ENCODE data around the gene RCSD1.

Gene RCSD1

GRCh38 chr1:167744901-167745300, 114.9 kb downstream of the RCSD1 start:
- no peak for DNase-seq (ENCODE audit: low read depth)
- H3K4me3 ChIP-seq (ENCODE audit: low read depth, low read length): no peak overlapping the region
- TF ChIP-seq CTCF (IDR thresholded peaks at IDR 0.05; ENCODE audit: control insufficient read depth, extremely low read depth, insufficient read depth): no peak

GRCh38 chr1:167746013-167746672, 116.1 kb downstream of the RCSD1 start:
- no peak for TF ChIP-seq CTCF (IDR thresholded peaks at IDR 0.05; ENCODE audit: control insufficient read depth, extremely low read depth, insufficient read depth)

DNA sequence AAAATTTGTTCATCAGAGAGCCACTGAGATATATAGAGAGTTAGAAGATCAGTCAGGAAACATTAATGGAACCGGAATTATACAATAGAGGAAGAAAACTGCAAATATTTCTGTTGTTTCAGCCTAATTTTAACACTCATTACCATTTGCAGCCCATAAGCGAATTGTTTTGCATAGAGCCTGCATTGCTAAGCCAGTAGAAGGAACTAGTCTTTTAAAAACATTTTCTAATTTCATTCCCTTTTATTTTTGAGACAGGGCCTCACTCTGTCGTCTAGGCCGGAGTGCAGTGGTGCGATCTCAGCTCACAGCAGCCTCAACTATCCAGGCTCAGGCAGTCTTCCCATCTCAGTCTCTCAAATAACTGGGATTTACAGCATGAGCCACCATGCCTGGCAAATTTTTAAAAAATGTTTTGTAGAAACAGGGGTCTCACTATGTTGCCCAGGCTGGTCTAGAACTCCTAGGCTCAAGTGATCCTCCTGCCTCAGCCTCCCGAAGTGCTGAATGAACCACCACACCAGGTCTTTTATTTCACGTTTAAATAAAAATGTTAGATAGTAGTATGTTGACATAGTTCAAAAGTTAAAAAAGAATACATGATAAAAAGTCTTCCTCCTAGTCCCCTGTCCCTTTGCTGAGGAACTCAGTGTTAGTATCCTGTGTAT, 117.1 kb downstream of the RCSD1 start:
- no peak for TF ChIP-seq CTCF (IDR thresholded peaks at IDR 0.05; ENCODE audit: control insufficient read depth, extremely low read depth, insufficient read depth)
- no peak overlapping the region for H3K4me3 ChIP-seq (ENCODE audit: low read depth, low read length)
- no peak for DNase-seq (ENCODE audit: low read depth)

More at GRCh38 chr1:167746013-167746672, 116.1 kb downstream of the RCSD1 start:
- H3K4me3 ChIP-seq (ENCODE audit: low read depth, low read length): no peak overlapping the region
- DNase-seq (ENCODE audit: low read depth): no peak

DNA sequence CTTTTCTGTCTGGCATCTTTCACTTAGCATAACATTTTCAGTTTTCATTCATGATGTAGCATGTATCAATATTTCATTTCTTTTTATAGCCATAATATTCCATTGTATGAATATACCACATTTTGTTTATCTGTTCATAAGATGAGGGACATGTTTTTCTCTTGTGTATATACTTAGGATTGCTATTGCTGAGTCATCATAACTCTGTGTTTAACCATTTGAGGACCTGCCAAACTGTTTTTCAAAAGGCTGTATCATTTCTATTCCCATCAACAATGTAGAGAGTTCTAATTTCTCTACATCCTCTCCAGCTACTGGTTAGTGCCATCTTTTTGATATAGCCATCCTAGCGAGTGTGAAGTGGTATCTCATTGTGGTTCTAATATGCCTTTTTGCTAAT, 118.0 kb downstream of the RCSD1 start:
- no peak for TF ChIP-seq CTCF (IDR thresholded peaks at IDR 0.05; ENCODE audit: control insufficient read depth, extremely low read depth, insufficient read depth)
- no peak for DNase-seq (ENCODE audit: low read depth)

DNA sequence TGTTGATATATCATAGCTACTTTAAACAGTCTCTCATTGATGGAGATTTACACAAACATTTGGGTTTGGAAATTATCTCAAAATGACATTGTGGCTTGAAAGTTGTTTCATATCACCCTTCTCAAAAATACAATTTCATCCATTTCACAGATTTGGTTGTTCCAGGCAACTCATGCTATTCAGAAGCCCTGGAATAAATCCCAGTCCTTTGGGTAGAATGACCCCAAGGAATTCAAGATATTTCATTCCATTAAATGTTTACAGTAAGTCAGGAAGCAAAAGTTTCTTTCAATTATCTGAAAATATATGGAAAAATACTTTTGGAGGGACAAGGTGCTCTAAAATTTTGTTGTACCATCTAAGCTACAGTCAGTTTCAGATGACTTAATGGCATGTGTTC, 118.9 kb downstream of the RCSD1 start:
- DNase-seq (ENCODE audit: low read depth): no peak
- TF ChIP-seq CTCF (IDR thresholded peaks at IDR 0.05; ENCODE audit: control insufficient read depth, extremely low read depth, insufficient read depth): no peak
- no peak overlapping the region for H3K4me3 ChIP-seq (ENCODE audit: low read depth, low read length)

More for the DNA sequence above, 118.0 kb downstream of the RCSD1 start:
- H3K4me3 ChIP-seq (ENCODE audit: low read depth, low read length): no peak overlapping the region

DNA sequence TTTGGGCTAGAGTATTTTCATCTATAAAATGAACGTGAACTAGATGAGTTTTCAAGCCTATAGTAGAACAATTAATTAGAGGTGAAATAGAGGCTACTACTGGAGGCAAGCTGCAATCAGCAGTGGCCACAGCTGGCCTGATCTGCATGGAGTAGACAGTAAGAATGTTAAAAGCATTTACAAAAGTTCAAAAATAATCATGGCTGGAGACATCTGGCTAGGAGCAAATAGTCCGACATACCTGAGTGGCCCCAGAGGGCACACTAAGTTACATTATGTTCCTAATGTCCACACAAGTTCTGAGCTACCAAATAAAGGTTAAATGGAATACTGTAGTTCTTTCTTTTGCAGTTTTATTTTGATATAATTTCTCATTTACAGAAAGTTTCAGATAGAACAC, 119.7 kb downstream of the RCSD1 start:
- no peak overlapping the region for H3K4me3 ChIP-seq (ENCODE audit: low read depth, low read length)
- no peak for TF ChIP-seq CTCF (IDR thresholded peaks at IDR 0.05; ENCODE audit: control insufficient read depth, extremely low read depth, insufficient read depth)
- DNase-seq (ENCODE audit: low read depth): no peak

Measured in LNCaP clone FGC (cell line).